ENCODE measurements around the gene APC.

DNA sequence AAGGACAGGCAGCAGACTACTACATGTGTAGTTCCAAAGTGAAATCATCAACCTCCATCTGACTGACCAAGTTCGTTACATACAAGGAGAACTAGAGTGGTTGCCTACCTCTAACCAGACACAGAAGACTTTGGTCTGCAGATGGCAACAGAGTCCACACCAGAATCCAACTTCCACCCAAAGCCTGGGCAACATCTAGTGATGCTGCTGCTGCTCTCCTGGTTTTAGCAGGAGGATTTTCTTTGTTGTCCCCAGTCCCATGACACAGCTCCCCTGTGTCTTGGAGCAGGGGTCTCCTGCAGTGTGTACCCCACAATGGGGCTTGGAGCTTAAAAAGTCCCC, 46.4 kb upstream of the APC start:
- TF ChIP-seq, protein P1, sequence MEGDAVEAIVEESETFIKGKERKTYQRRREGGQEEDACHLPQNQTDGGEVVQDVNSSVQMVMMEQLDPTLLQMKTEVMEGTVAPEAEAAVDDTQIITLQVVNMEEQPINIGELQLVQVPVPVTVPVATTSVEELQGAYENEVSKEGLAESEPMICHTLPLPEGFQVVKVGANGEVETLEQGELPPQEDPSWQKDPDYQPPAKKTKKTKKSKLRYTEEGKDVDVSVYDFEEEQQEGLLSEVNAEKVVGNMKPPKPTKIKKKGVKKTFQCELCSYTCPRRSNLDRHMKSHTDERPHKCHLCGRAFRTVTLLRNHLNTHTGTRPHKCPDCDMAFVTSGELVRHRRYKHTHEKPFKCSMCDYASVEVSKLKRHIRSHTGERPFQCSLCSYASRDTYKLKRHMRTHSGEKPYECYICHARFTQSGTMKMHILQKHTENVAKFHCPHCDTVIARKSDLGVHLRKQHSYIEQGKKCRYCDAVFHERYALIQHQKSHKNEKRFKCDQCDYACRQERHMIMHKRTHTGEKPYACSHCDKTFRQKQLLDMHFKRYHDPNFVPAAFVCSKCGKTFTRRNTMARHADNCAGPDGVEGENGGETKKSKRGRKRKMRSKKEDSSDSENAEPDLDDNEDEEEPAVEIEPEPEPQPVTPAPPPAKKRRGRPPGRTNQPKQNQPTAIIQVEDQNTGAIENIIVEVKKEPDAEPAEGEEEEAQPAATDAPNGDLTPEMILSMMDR (IDR thresholded peaks at IDR 0.05) = no peak
- TF ChIP-seq POLR2A (IDR thresholded peaks at IDR 0.05) = no peak

Measured in testis (tissue), 2 donors.